Transverse colon (tissue), 4 donors: ENCODE measurements around the gene PLCL2. TPM values are rescaled to one million over a fixed set of nuclear protein-coding genes. Genes with fewer than 3 reads are reported as not detected.

ENCODE experiments used
- DNase-seq: peaks from one replicate; pipeline ENCODE4 v3.0.0-alpha.2; 2019
- H3K27ac ChIP-seq, 4 donors: fragments of 200-600 bp; sonication (generic); 2 replicates each; pipeline ENCODE4 v1.5.1; 2016 to 2018; ENCODE audit warnings: inconsistent platforms in 4 of 4
- H3K27me3 ChIP-seq: fragments of 200-600 bp; sonication (generic); 2 replicates; pipeline ENCODE4 v1.5.1; 2017; ENCODE audit warnings: inconsistent platforms
- H3K36me3 ChIP-seq, 4 donors: fragments of 200-600 bp; sonication (generic); 2 replicates each; pipeline ENCODE4 v1.5.1; 2017 to 2019; ENCODE audit warnings: inconsistent platforms in 4 of 4
- H3K4me1 ChIP-seq, 4 donors: fragments of 200-600 bp; sonication (generic); 2 replicates each; pipeline ENCODE4 v1.5.1; 2017 to 2020; ENCODE audit warnings: inconsistent platforms in 4 of 4
- H3K4me3 ChIP-seq, 4 donors: fragments of 200-600 bp; sonication (generic); 1 replicate in 1 of 4; 2 replicates in 3 of 4; pipeline versions ENCODE4 v1.5.1 to v1.6.1; 2017 to 2019; ENCODE audit warnings: inconsistent platforms in 4 of 4
- H3K9me3 ChIP-seq, 2 donors: fragments of 200-600 bp; sonication (generic); 2 replicates each; pipeline ENCODE4 v1.5.1; 2017 to 2019; ENCODE audit warnings: inconsistent platforms in 2 of 2
- EP300 ChIP-seq: sonication (generic); formaldehyde crosslinking; IDR thresholded peaks from one replicate; pipeline ENCODE4 v1.6.1; 2017; ENCODE audit warnings: antibody characterized with exemption, low read depth
- POLR2A ChIP-seq: fragments of 450-650 bp; IDR thresholded peaks from one replicate; pipeline ENCODE4 v1.6.1; 2016; ENCODE audit warnings: antibody characterized with exemption, mild to moderate bottlenecking, moderate library complexity
- POLR2AphosphoS5 ChIP-seq, 3 donors: sonication (generic); formaldehyde crosslinking; IDR thresholded peaks; one replicate each; pipeline ENCODE4 v1.6.1; 2016; ENCODE audit warnings: antibody characterized with exemption in 3 of 3
- WGBS, 2 donors: methylation state at CpG; one replicate each; pipeline ENCODE4 v1.1.5; 2018; ENCODE audit warnings: low coverage in 1 of 2; 5-methylcytosine and 5-hydroxymethylcytosine counted together
- in situ Hi-C, 4 donors: fragments of 200-750 bp; cut with MboI; loops; one replicate each; pipeline versions ENCODE4 v1.15.0 to v1.15.1; 2017; ENCODE audit warnings: low sequenced_read_pairs in 3 of 4, low pct_ligation_motif_present in 1 of 4, low pct_unique_long_range_greater_than_20kb in 1 of 4
- intact Hi-C: fragments of 100-400 bp; cut with DNase I; formaldehyde crosslinking; loops from one replicate; pipeline ENCODE4 v1.15.1; 2023; ENCODE audit warnings: low total_unique reads
- total RNA-seq, 4 donors: library from RNA; depleted of rRNA; stranded (reverse); fragments of >200 nt; gene quantifications; one replicate each; pipeline ENCODE4 v1.1.0, GENCODE V29; 2016
- TF ChIP-seq, protein P1 (sequence below), 5 experiments: fragments of 200-600 bp in 3 of 5; fragments of 450-650 bp in 2 of 5; sonication (generic) in 3 of 5; IDR thresholded peaks; 1 replicate in 2 of 5; 2 replicates in 3 of 5; pipeline ENCODE4 v1.5.1; 2016 to 2017; ENCODE audit warnings: antibody characterized with exemption in 5 of 5, inconsistent platforms in 3 of 5, mild to moderate bottlenecking in 2 of 5, moderate library complexity in 1 of 5

Gene PLCL2
- total RNA-seq, 4 donors from 2014 or later = 17.2 to 41.4 (median 35.9) TPM

DNA sequence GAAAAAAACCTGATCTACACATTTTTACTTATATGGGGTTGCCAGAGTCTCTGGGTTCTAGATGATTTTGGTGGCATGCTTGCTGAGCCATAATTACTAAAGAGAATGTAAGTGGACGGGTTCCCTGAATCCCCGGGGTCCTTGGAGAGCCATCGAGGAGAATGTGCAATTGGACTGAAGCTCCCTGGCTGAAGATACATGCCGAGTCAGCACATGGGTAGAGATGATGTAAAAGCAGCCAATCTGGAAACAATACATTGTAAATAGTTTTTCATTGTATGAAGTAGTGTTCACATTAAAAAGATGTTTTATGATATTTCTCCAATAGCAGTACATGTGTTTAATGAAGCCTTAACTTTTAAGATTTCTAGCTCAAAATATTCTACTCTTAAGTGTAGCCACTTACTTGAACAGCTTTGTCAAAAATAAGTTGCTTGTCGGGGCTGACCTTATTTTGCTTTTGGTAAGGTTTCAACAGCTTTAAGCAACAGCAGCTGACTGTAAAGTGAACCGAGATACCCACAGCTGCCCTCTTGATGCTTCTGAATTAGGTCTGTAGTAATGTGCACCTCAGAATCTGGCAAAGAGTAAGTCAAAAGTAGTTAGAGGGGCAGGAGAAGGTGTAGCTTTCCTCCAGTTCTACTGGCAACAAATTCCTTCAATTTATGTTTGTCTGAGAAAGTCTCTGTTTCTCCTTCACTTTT, 205.7 kb downstream of the PLCL2 start:
- intact Hi-C loops = no loop called here
- H3K27me3 ChIP-seq = no peaks in the 10 kb centered on the region
- no peak overlapping the region for H3K4me3 ChIP-seq
- in situ Hi-C loops = no loop called here
- no peak overlapping the region for H3K27ac ChIP-seq
- H3K4me1 ChIP-seq = no peaks in the 10 kb centered on the region
- 72 to 74% methylated on average over 6 of the region's 6 CpGs for WGBS, 2 donors
- H3K9me3 ChIP-seq = no peaks in the 10 kb centered on the region
- TF ChIP-seq, protein P1, sequence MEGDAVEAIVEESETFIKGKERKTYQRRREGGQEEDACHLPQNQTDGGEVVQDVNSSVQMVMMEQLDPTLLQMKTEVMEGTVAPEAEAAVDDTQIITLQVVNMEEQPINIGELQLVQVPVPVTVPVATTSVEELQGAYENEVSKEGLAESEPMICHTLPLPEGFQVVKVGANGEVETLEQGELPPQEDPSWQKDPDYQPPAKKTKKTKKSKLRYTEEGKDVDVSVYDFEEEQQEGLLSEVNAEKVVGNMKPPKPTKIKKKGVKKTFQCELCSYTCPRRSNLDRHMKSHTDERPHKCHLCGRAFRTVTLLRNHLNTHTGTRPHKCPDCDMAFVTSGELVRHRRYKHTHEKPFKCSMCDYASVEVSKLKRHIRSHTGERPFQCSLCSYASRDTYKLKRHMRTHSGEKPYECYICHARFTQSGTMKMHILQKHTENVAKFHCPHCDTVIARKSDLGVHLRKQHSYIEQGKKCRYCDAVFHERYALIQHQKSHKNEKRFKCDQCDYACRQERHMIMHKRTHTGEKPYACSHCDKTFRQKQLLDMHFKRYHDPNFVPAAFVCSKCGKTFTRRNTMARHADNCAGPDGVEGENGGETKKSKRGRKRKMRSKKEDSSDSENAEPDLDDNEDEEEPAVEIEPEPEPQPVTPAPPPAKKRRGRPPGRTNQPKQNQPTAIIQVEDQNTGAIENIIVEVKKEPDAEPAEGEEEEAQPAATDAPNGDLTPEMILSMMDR (IDR thresholded peaks at IDR 0.05) = no peak
- TF ChIP-seq POLR2A = no peak
- TF ChIP-seq POLR2AphosphoS5 (IDR thresholded peaks at IDR 0.05) = no peak
- no peak for TF ChIP-seq EP300
- no peaks in the 10 kb centered on the region for H3K36me3 ChIP-seq
- no peak for DNase-seq

DNA sequence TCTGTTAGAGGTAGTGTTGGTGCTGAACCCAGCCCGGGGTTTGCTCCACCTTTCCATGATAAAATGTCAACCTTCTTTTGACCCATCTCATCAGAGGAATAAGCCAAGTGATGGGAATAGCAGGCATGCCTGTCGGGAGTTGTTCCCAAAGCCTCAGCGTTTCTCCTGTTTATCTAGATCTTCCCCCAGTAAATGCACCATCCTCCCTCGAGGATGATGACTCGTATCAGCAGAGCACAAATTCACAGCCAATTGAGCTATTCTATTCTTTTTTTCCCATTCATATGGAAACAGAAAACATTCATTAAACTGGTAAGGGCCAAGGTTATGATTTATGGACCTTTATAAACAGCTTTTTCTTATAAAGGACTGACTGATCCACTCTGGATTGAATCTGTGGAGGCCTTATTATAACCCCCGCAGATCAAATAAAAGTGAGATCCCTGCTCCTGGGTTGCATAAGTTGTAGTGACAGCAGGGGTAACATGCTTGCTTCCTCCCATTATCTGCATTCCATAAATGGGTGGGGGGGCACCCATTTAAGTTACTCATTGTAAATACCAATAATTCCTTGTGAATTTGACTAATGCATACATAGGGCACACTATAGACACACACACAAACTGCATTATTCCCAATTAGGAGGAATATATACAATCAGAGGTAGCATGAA, 207.3 kb downstream of the PLCL2 start:
- Histone ChIP-seq H3K9me3 (no peaks in the 10 kb centered on the region), H3K27ac (no peak overlapping the region), H3K27me3 (no peaks in the 10 kb centered on the region), H3K4me1 (no peaks in the 10 kb centered on the region), H3K36me3 (no peaks in the 10 kb centered on the region), H3K4me3 (no peak overlapping the region)
- 54 to 74% methylated on average over 5 to 6 of the region's 6 CpGs for WGBS, 2 donors
- TF ChIP-seq POLR2AphosphoS5 (IDR thresholded peaks at IDR 0.05) (no peak), POLR2A (no peak), EP300 (no peak)
- TF ChIP-seq, protein P1 (IDR thresholded peaks at IDR 0.05) = no peak
- in situ Hi-C loops (no loop called here), intact Hi-C loops (no loop called here)
- DNase-seq = no peak

DNA sequence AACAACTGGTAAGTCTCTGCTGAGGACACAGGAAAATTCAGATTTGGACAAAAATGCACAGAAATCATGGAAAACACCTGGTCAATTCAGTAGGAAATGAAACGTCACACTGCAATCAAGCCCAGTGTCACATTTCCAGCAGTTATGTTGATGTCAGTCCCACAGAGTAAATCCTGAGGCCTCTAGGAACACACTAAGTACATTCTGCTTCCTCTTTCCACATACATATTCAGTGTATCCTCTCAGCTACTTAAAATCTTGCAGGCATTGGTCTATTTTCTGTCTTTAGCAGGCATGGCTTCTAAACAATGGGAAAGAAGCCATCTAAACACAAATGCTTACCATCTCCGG, 207.8 kb downstream of the PLCL2 start:
- Histone ChIP-seq H3K27ac (no peak overlapping the region), H3K4me1 (no peaks in the 10 kb centered on the region), H3K36me3 (no peaks in the 10 kb centered on the region), H3K9me3 (no peaks in the 10 kb centered on the region), H3K4me3 (no peak overlapping the region), H3K27me3 (no peaks in the 10 kb centered on the region)
- intact Hi-C loops (no loop called here), in situ Hi-C loops (no loop called here)
- TF ChIP-seq POLR2A (no peak), POLR2AphosphoS5 (IDR thresholded peaks at IDR 0.05) (no peak), EP300 (no peak)
- TF ChIP-seq, protein P1 (IDR thresholded peaks at IDR 0.05) = no peak
- no peak for DNase-seq
- WGBS, 2 donors = 75 to 96% methylated on average over 2 of the region's 2 CpGs

DNA sequence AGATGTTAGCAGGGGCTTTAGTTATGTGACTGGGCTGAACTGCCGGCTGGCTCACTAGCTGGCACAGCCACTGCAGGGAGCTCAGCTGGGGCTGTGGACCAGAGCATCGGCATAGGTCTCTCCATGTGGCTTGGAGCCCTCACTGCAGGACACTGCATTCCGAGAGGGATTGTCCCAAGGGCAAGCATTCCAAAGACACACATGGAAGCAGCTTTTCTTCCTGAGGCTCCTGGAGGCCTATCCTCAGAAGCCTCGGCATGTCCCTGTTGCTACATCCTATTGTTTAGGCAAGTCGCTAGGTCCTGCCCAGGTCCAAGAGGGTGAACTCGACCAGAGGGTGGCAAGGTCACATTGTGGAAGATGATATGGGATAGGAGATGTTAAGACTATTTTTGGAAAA, 209.8 kb downstream of the PLCL2 start:
- intact Hi-C loops = no loop called here
- in situ Hi-C loops = no loop called here
- no peaks in the 10 kb centered on the region for H3K27me3 ChIP-seq
- no peak overlapping the region for H3K4me3 ChIP-seq
- TF ChIP-seq EP300 = no peak
- TF ChIP-seq, protein P1 (IDR thresholded peaks at IDR 0.05) = no peak
- no peaks in the 10 kb centered on the region for H3K9me3 ChIP-seq
- H3K36me3 ChIP-seq = no peaks in the 10 kb centered on the region
- no peaks in the 10 kb centered on the region for H3K4me1 ChIP-seq
- no peak for DNase-seq
- no peak overlapping the region for H3K27ac ChIP-seq
- 33 to 73% methylated on average over 2 to 6 of the region's 6 CpGs for WGBS, 2 donors
